Anterior cingulate cortex (tissue), 58 donors: Measurements from ENCODE around the gene ARF4.
A peak's percentile ranks its signal among the peaks of the same experiment; 100 is the strongest.

Experiments
- DNase-seq, 58 donors: peaks; one replicate each; lab custom pipeline; 2025; lab: John Stamatoyannopoulos, UW

ARF4 gene

DNA sequence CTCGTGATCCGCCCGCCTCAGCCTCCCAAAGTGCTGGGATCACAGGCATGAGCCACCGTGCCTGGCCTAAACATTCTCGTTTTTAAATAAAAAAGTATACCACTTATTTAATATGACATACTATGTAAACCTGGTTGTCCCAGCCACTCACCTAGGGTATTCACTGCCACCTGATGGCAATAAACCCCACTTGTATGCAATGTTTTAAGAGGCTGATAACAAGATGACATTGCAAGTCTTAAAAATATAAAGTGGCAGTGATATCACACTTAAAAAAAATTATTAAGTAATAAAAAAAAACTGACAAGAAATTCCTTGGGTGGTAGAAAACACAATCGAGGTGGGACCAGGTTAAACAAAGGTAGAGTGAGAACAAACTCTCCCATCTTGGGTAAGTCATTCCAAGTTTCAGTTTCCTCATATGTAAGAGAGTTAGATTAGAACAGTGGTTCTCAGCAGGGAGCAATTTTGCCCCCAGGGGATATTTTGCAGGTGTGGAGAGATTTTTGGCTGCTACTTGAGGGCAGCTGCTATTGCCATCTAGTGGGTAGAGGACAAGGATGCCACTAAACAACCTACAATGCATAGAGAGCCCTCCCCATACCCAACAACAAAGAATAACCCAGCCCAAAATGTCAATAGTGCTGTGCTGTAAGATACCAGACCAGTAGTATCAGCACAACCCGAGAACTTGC lies 14.5 kb downstream of the ARF4 start:
- no peak for DNase-seq

DNA sequence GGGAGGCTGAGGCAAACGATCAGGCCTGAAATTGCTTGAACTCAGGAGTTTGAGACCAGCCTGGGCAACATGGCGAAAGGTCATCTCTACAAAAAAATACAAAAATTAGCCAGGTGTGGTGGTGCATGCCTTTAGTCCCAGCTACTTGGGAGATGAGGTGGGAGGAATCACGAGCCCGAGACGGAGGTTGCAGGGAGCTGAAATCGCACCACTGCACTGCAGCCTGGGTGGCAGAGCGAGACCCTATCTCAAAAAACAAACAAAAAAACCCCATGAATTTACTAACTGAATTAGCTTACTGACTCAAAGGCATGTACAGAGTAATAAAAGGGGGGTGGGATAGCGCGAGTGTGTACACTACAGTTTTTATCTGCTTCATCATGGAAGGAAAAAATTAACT lies 19.3 kb downstream of the ARF4 start:
- DNase-seq, result no peak

DNA sequence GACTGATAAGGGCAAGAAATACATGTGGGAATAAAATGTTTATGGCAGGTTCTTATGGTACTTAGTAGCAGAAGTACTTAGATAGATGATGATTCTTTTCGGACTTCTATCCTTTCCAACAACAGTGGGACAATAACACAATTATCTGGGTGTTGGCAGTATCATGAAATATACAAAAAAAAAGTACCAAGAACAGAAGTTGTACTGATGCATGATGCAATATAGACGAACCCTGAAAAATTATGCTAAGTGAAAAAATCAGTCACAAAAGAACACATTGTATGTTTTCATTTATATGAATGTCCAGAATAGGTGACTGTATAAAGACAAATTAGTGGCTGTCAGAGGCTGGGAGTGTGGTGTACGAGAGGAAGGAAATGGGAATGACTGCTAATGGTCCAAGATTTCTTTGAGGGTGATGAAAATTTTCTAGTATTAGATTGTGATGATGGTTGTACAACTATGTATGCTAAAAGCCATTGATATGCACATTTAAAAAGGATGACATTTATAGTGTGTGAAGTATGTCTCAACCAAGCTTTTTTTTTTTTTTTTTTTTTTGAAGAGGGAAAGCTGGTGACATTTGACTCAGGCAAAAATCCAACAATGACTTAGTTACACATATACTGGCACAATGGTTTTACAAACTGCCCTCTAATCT lies 21.0 kb downstream of the ARF4 start:
- no peak for DNase-seq

DNA sequence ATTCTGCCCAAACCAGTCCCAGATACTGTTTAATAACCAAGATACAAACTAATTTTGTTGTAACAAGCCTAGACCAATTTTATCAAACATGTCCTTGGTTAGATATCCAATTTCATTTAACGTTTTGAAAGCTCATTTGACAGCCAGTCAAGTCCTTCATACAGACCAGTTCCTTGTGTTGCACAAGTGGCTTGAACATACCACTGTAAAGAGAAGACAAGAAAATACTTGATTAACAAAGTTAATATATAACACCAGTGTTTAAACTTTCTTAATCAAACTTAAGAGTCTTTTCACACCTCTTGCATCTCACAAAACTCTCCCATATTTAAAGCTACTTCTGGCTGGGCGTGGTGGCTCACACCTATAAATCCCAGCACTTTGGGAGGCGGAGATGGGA lies 25.0 kb downstream of the ARF4 start:
- no peak for DNase-seq

DNA sequence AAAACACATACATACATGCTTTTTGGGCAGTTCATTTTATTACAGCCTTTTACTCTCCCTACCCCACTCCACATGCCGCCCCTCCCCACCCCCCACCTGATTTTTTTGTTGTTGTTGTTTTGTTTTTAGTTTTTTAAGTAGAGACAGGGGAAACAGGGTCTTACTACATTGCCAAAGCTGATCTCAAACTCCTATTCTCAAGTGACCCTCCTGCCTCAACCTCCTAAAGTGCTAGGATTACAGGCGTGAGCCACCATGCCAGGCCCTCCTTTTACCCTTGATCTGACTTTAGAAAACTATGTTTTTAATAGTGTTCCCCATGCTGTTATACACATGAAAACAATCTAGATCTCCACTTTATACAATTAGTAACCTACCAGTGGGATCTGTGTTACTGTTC lies 26.3 kb downstream of the ARF4 start:
- DNase-seq, result no peak

DNA sequence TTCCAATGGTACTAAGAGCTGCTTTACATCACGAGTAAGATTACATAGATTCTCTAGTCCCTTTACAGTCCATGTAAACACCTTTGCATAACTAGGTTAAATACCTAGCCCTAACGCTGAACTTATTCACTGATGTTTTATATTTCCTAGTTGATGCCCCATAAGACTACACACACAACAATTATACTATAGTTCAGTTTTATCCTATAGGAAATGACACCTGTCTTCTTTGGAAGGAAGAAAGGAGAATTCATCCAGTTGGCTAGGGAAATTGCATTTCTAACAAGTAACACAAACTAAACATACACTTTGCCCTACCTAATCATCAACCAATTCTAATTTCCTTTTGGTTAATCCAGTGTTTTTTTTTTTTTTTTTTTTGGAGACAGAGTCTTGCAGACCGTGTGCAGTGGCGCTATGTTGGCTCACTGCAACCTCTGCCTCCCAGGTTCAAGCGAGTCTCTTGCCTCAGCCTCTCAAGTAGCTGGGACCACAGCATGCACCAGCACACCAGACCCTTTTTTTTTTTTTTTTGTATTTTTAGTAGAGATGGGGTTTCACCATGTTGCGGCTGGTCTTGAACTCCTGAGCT lies 27.2 kb downstream of the ARF4 start:
- no peak for DNase-seq

DNA sequence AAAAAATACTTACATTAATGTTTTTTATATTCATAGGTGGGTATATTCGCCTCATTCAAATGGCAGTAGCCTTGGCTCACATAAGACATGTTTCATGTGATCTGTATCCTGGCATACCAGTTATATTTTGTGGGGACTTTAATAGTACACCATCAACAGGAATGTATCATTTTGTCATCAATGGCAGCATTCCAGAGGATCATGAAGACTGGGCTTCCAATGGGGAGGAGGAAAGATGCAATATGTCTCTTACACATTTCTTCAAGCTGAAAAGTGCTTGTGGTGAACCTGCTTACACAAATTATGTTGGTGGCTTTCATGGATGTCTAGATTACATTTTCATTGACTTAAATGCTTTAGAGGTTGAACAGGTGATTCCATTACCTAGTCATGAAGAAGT lies 37.6 kb downstream of the ARF4 start:
- DNase-seq, result no peak

DNA sequence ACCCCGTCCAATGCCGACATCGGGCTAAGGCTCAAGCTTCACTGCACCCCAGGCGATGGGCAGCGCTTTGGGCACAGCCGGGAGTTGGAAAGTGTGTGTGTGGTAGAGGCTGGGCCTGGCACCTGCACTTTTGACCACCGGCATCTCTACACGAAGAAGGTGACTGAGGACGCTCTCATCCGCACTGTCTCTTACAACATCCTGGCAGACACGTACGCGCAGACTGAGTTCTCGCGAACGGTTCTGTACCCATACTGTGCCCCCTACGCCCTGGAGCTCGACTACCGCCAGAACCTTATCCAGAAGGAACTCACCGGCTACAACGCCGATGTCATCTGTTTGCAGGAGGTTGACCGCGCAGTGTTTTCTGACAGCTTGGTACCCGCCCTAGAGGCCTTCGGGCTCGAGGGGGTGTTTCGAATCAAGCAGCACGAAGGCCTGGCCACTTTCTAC lies 40.0 kb downstream of the ARF4 start:
- DNase-seq, result peak in 1 of 58 donors; percentile 24

DNA sequence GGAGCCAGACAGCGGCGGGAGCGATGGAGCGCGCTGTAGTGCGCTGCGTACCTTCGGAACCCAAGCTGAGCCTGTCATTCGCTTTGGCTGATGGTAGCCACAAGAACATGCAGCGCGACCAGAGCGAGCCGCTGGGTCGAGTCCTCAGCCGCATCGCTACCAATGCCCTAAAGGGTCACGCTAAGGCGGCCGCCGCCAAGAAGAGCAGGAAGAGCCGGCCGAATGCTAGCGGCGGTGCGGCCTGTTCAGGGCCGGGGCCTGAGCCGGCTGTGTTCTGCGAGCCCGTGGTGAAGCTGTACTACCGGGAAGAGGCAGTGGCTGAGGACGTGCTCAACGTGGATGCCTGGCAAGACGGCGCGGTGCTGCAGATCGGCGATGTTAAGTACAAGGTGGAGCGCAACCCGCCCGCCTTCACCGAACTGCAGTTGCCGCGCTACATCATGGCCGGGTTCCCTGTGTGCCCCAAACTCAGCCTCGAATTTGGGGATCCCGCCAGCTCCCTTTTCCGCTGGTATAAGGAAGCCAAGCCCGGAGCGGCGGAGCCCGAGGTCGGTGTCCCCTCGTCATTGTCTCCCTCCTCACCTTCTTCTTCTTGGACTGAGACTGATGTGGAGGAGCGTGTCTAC lies 40.6 kb downstream of the ARF4 start:
- DNase-seq, result peak in 23 of 58 donors; percentile 6 to 88 (median 51)

DNA sequence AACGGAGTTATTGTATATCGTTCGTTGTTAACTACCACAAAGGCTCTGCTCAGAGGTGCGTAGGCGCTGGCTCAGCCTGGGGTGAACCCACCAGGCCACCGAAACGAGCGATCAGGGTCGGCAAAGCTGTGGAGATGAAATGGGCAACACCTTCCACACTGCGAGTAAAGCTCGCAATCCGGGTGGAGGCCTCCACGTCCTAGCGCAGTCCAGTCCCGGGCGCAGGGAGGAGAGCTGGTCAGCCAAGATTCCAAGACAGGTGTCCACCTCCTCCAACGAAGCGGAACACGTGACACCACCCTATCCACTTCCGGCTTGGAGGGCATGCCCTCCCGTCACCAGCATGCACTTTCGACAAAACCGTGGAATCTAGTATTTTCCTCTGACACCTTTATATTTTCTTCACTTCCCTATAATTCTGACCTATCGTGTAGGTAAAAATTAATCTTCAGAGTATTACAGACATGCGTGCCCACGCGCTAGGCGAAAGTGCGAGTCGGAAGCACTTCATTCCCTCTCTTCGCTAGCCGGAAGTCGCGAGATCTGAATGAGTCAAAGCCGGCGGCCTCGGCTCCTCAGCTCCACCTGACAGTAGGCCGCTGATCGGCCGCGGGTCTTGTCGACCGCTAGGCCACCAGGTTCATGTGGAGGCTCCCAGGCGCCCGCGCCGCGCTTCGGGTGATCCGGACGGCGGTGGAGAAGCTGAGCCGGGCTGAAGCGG lies 41.2 kb downstream of the ARF4 start, which contains the start of gene PDE12:
Gene PDE12 (plus strand): TSS at position 537 of the 721 bp plus-strand sequence. CDS start 106 bp downstream, at position 643.
- peak; percentile 14 to 96 (median 87) for DNase-seq

DNA sequence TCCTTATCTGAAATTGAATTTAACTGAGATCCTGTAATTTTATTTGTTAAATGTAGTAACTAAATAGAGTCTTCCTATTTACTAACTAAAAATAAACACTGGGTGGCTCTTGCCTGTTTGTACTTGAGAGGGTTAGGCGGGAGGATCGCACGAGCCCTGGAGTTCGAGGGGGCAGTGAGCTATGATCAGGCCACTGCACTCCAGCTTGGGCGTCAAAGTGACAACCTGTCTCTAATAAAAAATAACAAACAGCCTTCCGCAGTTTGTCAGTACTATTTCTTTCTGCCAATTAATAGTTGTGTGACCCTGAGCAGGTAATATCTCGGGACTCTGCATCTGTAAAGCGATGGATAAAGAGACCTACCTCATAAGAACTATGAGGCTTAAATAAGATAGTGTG lies 41.8 kb downstream of the ARF4 start:
- DNase-seq, result peak in 1 of 58 donors; percentile 11

DNA sequence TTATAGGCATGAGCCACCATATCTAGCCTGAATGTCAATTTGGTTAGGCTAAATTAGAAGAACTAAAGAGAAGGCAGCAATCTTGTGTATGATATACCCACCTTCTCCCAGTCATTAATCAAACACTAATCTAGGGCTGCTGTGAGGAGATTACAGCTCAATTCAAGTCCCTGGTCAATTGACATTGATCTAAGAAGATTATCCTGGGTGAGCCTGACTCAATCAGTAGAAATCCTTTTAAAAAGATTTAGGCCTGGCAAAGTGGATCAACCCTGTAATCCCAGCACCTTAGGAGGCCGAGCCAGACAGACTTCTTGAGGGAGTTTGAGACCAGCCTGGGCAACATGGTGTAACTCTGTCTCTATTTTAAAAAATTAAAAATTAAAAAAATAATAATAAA lies 50.5 kb downstream of the ARF4 start:
- DNase-seq, result no peak

DNA sequence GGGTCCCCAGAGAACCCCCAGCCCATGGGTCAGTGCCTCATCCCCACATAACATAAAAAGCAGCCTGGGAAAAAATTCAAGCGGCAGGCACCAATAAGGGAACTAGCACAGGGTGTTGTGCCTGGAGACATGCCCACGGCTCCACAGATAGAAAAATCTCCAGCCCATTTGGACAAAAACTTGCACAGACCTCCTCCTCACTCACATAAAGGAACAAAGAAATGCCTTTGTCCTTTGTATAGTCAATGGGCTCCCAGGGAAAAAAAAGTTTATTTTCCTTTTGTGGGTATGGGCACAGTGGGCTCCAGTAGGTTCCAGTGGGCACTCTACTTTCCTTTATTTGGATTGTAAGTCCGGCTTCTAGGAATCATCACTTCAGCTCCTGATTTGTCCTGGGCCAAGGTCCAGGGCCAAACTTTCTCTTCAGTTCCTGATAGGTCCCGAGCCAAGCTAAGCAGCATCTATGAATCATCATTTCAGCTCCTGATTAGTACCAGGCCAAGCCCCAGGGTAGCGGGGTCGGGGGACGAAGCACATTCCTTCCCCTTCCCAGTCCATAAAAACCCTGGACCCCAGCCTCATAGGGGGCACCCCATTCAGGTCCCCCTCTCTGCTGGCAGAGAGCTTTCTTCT lies 51.4 kb downstream of the ARF4 start:
- DNase-seq, result peak in 8 of 58 donors; percentile 1 to 30 (median 10)

DNA sequence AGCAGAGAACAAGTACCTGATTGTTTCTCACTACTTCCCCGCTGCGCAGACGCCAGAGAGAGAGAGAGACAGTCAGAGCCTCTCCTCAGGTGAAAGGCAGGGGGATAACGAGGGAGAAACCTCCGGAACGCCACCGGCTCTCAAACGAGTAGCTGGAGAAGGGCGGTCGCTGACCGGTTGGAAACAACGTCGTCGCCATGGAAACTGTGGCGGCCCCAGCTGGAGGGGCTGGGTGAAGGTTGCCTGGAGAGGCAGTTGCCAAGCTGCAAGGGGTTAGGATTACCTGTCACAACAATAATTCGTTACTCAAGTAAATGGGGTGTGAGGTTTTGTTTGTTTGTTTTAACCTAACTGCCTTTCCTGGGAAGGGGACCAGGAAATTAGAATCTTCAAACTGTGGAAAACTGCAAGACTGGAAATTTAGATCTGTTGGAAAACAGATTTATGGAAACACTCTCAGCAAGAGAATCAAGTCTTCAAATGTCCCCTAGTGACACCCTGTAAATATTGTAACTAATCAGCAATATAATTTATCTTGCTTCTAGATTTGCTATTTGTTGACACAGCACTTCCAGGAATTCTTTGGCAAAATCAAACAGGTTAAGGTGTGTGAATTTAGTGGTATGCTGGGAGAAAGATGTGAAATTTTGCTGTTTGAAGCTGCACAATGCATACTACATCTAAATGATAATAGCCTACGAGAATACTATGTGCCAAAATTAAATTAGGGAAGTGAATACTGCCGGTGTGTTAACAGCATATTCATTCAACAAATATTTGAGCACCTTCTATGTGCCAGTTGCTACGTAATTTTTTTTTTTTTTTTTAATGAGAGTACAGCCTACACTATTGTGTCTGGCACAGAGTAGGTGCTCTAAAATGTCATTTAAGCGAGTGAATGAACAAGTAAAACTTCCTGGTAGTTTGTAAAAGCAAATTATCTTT lies 52.7 kb downstream of the ARF4 start, which contains the start of gene DNAH12:
Gene DNAH12 (minus strand): TSS at position 164 of the 945 bp plus-strand sequence. CDS start 1,474 bp downstream, outside the sequence.
- DNase-seq, result peak in 15 of 58 donors; percentile 1 to 17 (median 9)

DNA sequence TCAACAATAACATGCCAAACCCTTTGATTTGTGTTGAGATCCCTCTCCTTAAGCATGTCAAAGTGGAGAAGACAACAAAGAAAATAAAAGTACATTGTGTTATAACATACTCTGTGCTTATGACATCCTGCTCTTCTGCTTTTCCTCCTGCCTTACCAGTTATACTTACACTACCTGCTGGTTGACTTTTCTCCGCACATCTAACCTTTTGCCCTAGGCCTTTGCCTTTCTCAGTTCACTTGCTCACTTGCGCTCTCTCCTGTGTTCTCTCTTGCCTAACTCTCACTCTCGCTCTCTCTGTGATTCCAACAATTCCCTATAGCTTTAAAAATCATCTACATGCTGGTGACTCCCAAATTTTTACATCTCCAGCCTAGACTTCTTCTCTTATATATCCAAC lies 58.7 kb downstream of the ARF4 start:
- no peak for DNase-seq

DNA sequence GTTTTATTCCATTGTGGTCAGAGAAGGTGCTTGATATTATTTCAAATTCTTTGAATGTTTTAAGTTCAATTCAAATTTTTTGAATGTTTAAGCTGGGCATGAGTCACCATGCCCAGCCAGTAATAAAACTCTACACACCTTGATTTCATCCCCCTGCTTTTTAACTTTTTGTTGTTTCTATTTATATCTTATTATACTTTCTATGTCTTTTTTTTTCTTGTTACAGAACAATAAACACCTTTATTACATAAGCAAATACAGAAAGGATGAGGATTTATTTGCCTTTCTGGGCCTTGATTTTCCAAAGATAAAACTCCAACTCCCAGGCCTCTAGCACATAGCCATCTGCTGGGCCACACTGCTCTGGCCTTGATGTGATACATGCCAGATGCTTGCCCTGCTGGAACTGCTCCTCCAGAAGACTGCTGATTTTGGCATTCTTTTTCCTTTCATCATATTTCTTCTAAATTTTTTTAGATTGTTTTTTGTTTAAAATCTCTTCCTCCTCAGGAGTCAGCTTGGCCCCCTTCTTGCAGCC lies 67.0 kb downstream of the ARF4 start:
- no peak for DNase-seq
